ENCODE measurements around the gene RUBCN.

- no peak for TF ChIP-seq EZH2 (IDR thresholded peaks at IDR 0.05; ENCODE audit: borderline replicate concordance, low read depth, low read length, severe bottlenecking)
- TF ChIP-seq CTCF (IDR thresholded peaks at IDR 0.05; ENCODE audit: borderline replicate concordance, extremely low read depth, low read length, poor library complexity, severe bottlenecking) = no peak
These were observed 8.2 kb downstream of the RUBCN start for GRCh38 chr3:197728487-197728886.

Measured in DND-41 (cell line).